ENCODE data around the gene TCAIM.

Gene TCAIM, protein sequence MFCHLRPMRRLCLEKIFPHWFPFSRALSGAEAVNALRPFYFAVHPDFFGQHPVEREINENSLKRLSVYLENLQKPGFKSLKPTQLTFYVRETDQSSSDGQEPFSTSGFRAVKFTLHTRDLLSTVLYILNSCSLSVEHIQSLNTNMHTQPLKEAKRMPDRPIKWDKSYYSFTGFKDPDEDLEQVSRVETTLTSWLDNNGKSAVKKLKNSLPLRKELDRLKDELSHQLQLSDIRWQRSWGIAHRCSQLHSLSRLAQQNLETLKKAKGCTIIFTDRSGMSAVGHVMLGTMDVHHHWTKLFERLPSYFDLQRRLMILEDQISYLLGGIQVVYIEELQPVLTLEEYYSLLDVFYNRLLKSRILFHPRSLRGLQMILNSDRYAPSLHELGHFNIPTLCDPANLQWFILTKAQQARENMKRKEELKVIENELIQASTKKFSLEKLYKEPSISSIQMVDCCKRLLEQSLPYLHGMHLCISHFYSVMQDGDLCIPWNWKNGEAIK

DNA sequence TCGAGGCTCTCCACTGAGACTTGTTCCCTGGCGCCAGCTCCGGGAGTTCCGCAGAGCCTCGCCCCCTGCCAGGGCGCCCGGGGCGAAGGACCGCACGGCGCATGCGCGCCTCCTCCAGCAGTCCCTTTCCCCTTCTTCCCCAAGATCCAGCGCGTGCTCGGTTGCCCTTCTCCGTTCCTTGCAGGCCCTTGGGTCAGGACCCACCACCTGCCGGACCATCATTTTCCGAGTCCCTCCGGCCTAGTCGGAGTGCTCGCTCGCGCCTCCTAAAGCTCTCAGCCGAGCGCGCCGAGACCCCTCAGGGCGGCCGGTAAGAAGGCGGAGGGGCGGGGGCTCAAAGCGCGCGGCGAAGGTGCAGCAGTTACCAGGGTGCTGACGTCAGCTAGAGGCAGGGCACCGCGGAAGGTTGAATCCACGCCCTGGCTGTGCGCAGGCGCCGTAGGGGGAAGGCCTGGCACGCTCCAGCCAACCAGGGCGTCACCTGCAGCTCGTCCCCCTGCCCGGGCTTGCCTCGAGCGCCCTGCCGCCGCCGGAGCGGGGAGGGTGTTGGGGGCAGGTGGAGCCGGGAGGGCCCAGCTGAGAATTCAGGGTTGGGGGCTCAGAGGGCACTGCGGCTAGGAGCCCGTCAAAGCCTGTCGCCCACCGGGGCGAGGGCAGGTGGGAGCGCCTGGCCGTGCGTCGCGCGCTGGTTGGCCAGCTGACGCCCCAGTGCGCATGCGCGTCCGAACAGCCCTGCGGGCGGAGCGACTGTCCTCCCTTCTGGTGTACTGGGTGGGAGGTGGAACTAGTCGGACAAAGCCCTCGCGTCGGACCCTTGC, at the start of gene TCAIM:
Gene TCAIM (plus strand): TSS at position 757 of the 818 bp plus-strand sequence. CDS start 16,017 bp downstream, outside the sequence.
- peak; percentile 97 for DNase-seq (ENCODE audit: low spot score)

DNA sequence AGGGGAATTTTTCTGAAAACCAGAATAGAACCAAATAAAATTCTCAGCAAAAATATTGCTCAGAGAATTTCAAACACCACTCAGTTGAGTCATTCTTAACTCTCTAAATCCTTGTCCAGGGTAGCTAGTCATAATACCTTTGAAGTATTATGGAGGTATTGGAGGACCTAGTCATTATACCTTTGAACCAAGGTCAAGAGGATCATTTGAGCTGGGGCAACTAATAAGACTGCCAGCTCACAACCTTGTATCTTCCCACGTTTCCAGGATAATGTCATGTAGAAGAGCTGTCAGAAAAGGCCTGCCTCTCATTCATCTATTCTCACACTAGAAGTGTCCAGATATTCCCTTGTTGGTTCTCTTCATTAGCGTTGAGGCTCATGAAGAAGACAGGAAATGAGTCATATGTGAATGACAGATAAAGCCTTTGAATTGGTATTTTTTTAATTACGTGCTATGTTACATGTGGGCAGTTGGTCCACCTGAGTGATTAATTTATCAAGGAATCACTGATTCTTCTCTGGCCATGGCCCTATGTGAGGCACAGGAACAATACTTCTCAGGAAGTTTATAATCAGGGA, 48.6 kb upstream of the TCAIM start:
- no peak for DNase-seq (ENCODE audit: low spot score)

DNA sequence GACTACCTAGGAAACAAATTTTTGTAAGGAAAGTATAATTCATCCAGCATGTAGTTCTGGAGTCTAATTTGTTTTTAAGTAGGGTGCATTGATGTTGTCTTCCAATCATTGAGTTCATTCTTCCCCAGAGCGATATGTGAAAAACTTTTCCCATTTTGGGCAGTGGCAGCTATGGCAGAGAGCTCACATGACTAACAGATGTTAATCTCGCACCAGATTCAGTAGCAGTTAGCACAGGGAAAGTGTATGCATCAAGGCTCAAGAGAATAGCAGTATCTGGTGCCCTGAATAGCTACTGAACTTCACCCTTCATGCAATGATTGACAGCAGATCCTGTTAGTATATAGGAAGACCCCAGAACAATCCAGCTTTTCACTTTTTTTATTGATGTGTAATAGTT, 46.3 kb upstream of the TCAIM start:
- no peak for DNase-seq (ENCODE audit: low spot score)

DNA sequence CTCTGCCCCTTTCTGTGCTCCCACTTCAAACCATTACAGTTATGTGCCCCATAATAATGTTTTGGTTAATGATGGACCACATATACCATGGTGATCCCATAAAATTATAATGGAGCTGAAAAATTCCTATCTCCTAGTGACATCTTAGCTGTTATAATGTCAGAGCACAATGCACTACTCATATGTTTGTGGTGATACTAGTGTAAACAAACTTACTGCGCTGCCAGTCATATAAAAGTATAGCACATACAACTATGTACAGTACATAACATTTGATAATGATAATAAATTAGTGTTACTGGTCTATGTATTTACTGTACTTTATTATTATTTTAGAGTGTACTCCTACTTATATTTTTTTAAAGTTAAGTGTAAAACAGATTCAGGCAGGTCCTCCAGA, 45.6 kb upstream of the TCAIM start:
- DNase-seq (ENCODE audit: low spot score): no peak

DNA sequence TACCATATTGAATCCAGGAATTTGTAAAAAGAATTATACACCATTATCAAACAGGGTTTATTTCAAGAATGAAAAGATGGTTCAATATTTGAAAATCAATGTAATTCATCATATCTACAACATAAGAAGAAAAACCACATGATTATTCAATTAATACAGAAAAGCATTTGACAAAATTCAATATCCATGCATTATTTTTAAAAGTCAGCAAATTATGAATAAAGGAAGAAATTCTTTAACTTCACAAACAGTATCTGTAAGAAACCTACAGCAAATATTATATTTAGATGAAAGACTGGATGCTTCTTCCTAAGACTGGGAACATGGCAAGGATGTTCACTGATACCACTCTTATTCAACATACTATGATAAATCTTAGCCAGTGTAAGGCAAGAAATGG, 41.3 kb upstream of the TCAIM start:
- no peak for DNase-seq (ENCODE audit: low spot score)

DNA sequence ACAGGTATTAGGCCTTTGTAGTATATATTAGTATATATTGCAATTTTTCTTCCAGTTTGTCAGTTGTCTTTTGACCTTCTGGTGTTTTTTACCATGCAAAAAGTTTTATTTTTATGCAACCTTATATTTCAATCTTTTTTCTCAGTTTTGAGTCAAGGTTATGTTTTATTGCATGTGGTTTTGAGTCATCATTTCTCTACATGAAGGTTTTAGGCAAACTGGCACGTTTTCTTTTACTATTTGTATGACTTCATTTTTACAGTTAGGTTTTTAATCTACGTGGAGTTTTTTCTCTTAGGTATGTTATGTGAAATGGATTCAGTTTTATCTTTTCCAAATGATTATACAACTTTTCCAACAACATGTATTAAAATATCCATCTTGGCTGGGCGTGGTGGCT, 36.8 kb upstream of the TCAIM start:
- DNase-seq (ENCODE audit: low spot score): no peak

DNA sequence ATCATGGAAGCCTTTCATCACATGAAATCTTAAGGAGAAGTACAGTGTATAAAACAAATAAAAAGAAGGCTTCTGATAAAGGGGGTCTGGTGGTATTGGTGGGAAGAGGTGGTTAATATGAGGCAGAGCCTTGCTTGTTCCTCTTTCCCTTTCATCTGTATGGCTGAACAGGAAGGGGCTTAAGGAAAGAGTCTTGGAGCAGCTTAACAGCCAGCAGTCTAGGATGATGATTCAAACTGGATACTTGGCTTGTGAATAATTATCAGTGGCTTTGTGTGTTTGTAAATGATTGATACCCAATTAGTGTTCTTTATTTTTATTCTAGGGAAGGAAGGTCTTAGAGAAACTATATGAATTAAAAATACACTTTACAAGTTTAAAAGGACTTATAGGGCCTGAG, 29.1 kb upstream of the TCAIM start:
- no peak for DNase-seq (ENCODE audit: low spot score)

DNA sequence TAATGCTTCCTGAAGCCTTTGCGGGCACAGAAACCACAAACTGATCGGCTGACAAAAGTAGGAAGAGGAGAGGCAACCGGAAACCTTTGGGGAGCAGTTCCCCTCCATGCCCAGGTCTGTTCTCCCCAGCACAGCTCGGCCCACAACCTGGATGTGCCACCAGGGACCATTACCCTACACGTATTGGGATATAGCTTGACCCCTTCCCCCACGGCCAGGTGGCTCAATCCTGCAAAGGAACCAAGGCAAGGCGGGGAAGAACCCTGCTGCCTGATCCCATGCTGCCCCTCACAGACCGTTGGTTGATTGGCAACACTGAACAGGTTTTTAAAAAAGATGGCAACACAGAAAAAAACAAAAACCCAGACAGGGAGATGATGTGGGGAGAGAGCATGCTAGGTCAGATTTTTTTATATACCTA, 19.7 kb upstream of the TCAIM start:
- DNase-seq (ENCODE audit: low spot score): no peak

DNA sequence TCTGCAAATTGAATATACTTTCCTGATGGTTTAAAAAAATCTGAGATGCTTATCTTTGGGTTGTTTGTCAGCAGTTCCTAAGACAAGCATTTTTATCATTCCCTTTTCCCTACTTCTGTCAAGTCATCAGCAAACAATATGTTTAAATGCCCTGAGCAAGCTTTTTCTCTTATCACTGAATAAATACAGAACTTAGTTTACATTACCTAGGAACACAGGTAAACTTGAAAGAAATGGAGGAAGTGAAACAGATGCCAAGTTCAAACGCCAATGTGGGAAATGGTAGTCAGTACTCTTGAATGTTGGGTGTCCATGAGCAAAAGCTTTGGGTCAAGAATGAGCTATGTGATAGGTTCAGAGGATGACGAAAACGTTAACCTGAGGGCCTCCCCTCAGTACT, 17.2 kb upstream of the TCAIM start:
- no peak for DNase-seq (ENCODE audit: low spot score)

DNA sequence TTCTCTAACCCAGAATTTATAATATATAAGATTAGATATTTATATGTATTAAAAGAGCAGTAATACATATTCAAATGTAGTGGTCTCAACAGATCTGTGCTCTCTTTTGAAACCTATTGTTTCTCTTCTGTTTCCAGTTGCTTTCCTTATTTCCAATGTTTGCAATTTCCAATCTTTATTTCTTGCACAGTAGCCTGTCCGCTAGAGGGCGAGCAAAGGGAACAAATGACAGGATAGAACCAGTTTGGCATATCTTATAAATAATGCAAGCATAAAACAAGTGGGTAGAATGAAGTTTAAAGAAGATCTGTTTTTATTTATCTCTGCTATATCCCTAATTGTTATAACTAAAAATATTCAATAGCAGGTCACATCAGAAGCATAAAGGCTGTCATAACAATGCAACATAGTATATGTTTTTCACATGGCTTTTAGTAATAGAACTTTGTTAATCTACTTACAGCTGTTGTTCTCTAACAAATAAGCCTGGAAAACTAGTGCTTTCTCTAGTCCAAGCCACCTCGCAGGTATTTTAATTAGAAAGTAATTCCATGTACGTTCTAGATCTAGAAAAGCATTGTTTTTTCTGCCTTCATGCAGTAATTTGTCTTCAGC, 15.1 kb upstream of the TCAIM start:
- DNase-seq (ENCODE audit: low spot score): peak; percentile 68

DNA sequence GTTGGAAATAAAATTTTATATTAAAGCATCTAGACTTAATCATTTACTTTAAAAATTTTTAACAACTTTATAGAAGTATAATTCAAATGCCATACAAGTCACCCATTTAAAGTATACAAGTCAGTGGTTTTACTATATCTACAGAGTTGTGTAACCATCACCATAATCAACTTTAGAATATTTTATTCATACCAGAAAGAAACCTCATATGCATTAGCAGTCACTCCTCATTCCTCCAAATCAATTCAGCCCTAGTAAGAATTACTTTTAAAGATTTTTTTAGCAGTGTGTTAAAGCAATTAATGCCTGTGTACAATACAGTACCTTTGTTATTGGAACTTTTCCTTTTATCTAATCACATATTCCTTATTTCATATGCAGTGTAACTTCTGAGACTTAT, 14.0 kb upstream of the TCAIM start:
- DNase-seq (ENCODE audit: low spot score): no peak

DNA sequence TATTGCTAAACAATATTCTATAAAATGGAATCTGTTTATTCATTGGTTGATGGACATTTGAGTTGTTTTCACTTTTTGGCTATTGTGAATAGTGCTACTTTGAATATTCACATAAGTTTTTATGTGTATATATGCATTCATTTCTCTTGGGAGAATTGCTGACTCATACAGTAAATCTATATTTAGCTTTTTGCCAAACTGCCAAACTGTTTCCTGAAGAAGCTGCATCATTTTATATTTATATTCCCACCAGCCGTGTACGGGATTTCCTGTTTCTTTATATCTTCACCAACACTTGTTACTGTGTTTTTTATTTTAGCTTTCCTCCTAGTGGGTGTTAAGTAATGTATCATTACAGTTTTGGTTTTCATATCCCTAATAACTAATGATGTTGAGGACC, 12.5 kb upstream of the TCAIM start:
- no peak for DNase-seq (ENCODE audit: low spot score)

DNA sequence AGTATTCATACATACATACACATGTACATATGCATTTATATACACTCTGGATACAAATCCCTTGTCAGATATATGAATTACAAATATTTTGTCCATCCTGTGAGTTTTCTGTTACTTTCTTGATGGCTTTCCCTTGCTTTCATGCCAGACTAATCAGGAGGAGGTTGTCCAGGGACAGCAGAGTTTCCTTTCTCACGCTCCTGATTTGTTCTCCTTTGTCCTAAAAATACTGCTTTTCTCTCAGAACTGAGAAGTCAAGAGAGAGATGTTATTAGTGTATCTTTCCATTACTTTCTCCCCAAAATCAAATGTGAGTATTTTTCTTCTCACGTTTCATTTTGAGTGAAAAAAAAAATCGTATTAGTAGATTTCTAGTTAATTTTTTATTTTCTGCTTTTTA, 12.1 kb upstream of the TCAIM start:
- no peak for DNase-seq (ENCODE audit: low spot score)

DNA sequence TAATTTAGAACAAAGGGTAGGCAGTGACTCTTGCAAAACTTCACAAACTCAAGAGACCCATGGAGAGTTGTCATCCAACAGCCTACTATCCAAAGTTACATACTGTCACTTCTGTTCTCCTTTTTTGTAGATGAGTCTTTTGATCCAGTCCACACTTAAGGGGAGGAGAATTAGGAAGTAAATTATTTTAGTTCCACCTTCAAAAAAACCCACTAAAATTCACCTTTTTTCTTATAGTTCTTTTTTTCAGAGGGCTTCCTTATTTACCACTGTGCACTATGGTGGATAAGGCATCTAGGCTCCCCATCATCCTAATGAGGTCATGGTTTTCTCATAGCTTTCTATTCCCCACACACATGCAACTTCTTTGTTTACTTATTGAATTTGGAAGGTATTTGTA, 8.6 kb upstream of the TCAIM start:
- no peak for DNase-seq (ENCODE audit: low spot score)

DNA sequence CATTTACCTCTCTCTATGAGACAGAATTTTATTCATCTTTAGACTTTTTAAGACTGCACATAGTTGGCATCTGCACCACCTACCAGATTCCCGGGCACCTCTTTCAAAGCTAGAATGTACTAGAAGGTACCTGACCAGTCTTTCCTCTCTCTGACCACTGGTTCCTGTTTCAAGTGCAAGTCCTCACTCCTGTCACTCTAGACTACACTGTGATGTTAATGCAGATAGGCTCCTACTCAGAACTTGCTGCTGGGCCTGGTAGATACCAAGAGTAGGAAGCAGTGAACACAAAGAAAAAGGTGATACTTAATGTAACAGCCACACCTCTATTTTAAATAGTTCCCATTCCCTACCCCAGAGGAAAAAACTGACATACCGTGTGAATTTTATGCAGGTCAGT, 8.1 kb upstream of the TCAIM start:
- DNase-seq (ENCODE audit: low spot score): no peak

DNA sequence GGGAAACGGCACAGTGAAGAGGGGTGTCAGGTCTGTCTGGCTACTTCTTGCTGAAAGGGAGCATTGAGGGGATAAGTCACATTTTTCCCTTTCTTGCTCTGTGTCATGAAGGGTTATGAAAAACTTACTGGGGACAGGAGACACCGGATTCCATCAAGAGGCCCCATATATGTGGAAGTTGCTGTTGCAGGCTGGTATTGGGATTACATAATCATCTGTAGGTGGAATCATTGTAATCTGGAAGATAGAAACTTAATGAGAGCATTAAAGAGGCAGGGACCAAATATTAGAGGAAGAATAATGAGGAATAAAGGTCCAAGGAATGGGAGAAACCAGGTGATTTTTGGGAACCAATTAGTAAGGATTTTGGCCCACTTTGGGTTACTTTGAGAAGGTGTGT, 4.2 kb upstream of the TCAIM start:
- DNase-seq (ENCODE audit: low spot score): no peak

DNA sequence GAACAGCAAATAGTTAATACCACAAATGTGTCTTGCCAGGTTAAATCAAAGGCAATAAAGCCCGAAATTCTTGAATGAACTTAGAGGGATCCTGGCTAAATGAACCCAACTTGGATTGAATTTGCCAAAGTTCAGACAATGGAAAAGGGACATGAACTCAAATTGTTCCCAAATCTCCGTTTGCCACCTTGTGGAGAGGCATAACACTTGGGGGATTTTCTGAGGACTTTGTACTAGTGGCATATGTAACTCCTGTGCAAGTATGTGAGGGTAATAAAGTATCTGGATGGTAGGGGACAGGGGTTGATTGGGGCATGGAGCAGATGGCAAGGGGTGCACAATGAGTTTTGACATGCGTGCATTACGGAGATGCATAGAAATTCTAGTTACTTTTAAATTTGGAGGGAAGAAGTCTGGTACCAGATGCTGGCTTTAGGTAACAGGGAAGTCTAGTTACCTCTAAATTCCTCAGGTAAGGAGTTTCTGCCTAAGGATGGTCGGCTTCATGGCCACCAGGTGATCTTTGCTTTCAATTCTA, 1.2 kb upstream of the TCAIM start:
- peak; percentile 11 for DNase-seq (ENCODE audit: low spot score)

DNA sequence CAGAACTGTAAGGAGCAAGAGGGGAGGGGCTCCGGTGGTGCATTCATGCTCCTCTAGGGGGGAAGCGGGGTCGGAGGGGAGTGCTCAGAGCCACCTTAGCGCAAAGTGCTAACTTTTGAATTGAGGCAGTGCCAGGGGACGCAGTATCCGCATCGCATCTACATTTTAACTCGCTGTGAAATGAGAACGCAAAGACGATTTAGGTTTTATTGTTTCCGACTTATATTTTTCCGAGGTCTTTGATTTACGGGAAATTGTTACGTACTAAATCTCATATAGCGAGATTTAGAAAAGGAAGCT, 212 bp downstream of the TCAIM start:
- DNase-seq (ENCODE audit: low spot score): no peak

DNA sequence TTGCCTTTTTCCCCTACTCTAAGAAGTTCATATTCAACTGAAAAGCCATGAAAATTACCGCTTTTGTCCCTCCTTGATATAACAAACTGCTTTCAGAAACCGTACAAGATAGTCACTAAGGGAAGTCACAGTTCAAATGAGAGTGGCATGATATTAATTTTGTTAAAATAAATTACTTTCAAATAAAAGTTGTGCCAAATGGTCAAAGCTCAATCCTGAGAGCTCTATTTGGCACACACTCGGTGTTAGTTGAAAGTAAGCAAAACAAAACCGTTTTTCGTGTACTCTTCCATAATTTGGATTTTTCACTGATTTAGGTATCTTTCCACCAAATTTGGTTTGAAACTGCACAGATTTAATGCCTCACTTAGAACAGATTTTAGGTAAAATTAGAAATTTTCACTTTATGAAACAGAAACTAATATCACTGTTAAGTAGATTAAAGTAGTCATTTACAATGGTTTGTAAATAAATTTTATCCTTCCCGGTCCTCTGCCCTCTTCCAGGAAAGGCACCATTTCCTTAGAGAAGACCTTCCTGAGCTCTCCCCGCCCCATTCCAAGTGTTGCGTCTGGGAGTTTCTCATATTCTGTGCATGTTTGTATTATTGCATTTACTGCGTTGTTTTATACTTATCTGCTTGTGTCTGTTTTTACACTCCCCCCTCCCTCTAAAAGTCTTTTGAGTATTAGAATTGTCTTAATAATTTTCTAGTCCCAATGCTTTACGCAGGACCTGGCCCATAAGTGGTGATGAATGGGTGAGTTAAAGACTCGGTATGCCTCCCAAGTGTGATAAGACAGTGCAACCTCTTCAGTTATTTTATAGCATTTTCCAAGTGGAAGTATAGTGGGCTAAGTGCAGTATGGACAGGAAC, 853 bp downstream of the TCAIM start:
- peak; percentile 13 for DNase-seq (ENCODE audit: low spot score)

DNA sequence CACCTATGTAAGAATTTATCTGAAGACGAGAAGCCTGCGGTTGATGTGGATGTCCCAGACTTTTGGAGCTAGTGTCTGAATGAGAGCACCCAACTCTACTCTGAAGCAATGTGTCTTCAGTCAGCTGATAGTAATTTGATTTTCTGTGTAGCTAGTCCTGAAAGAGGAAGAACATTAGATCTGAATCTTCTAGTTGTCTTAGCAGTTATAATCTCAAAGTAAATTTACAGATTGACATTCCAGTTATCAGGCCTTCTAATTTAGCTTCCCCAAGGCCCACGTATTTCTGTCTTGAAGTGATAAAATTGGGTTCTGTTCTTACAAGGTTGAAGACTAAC, 1.5 kb downstream of the TCAIM start:
- no peak for DNase-seq (ENCODE audit: low spot score)

DNA sequence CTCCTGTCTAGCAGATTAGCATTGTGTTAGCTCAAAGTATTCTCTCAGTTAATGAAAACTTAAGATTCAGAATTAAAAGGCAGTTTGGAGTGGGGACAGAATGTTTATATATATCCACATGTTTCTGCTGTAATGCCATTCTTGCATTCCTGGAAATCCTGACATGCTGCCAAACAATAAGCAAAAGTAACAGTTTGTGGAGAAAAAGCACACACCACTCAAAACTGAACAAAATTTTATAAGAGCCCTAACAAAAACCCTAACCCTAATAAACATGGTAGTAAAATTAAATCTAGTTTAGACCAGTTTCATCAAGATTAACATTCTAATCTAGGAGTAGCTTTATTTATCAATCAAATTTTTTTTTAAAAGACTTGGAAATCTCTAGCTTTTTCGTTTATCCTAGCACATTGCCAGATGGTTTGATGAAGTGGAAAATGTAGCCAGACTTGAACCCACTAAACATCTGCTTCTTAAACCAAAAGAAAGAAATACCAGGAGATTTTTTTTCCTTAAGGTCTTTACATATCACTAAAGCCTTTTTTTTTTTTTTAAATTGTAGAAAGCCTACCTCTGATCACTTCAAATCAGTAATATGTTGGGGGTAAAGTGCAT, 3.7 kb downstream of the TCAIM start:
- no peak for DNase-seq (ENCODE audit: low spot score)
